Neural cell (in vitro differentiated cells): ENCODE measurements around the gene PLEKHF1. TPM values are rescaled to one million over a fixed set of nuclear protein-coding genes. Genes with fewer than 3 reads are reported as not detected.

Source experiments
- H2AFZ ChIP-seq: fragments of 200-600, 300-800 bp; sonication (generic), shearing (Covaris generic); 2 replicates; pipeline ENCODE4 v1.6.0; 2014; ENCODE audit warnings: low read depth, mild to moderate bottlenecking, antibody characterized with exemption, low read length, moderate library complexity
- H3F3A ChIP-seq: fragments of 200-600 bp; shearing (Covaris generic); 2 replicates; pipeline ENCODE4 v1.6.1; 2016; ENCODE audit warnings: mild to moderate bottlenecking, moderate library complexity, mixed read lengths, antibody characterized with exemption, low read length; ENCODE audit not compliant: insufficient read depth, poor library complexity, severe bottlenecking
- H3K27ac ChIP-seq: fragments of 200-600, 300-800 bp; sonication (generic), shearing (Covaris generic); 2 replicates; pipeline ENCODE4 v1.5.1; 2014; ENCODE audit warnings: mild to moderate bottlenecking, low read length, moderate library complexity
- H3K27me3 ChIP-seq: fragments of 300-800, 200-600 bp; sonication (generic), shearing (Covaris generic); 2 replicates; pipeline ENCODE4 v1.6.0; 2014; ENCODE audit warnings: mild to moderate bottlenecking, low read depth, low read length, moderate library complexity; ENCODE audit not compliant: insufficient read depth
- H3K36me3 ChIP-seq: fragments of 300-800, 200-600 bp; sonication (generic), shearing (Covaris generic); 2 replicates; pipeline ENCODE4 v1.5.1; 2014; ENCODE audit warnings: mild to moderate bottlenecking, antibody characterized with exemption, low read length, moderate library complexity; ENCODE audit not compliant: insufficient read depth
- H3K4me2 ChIP-seq: fragments of 300-800, 200-600 bp; sonication (generic), shearing (Covaris generic); 2 replicates; pipeline ENCODE4 v1.6.0; 2014; ENCODE audit warnings: mild to moderate bottlenecking, low read length
- H3K4me3 ChIP-seq: fragments of 300-800, 200-600 bp; sonication (generic), shearing (Covaris generic); 2 replicates; pipeline ENCODE4 v1.5.1; 2014; ENCODE audit warnings: mild to moderate bottlenecking, low read length, moderate library complexity
- H3K79me2 ChIP-seq: fragments of 200-600 bp; shearing (Covaris generic); replicated peaks from 2 replicates; pipeline ENCODE4 v1.6.0; 2014; ENCODE audit warnings: mild to moderate bottlenecking, low read length, moderate library complexity; ENCODE audit not compliant: insufficient read depth
- H3K9ac ChIP-seq: fragments of 300-800, 200-600 bp; sonication (generic), shearing (Covaris generic); 2 replicates; pipeline ENCODE4 v1.6.1; 2016; ENCODE audit warnings: mild to moderate bottlenecking, low read length, mixed read lengths
- H3K9me2 ChIP-seq: fragments of 200-600 bp; shearing (Covaris generic); 2 replicates; pipeline ENCODE4 v1.6.1; 2016; ENCODE audit warnings: mild to moderate bottlenecking, low read length, mixed read lengths; ENCODE audit not compliant: insufficient read depth
- H3K9me3 ChIP-seq: fragments of 200-600, 300-800 bp; sonication (generic), shearing (Covaris generic); 2 replicates; pipeline ENCODE4 v1.6.1; 2016; ENCODE audit warnings: mild to moderate bottlenecking, mixed run types, low read length, moderate library complexity, mixed read lengths
- H4K20me1 ChIP-seq: fragments of 200-600 bp; shearing (Covaris generic); 2 replicates; pipeline ENCODE4 v1.6.1; 2016; ENCODE audit warnings: mild to moderate bottlenecking, mixed run types; ENCODE audit not compliant: insufficient read depth
- EP300 ChIP-seq: fragments of 450-650 bp; conservative IDR thresholded peaks from 2 replicates; pipeline ENCODE4 v1.6.1; 2014; ENCODE audit warnings: antibody characterized with exemption, mild to moderate bottlenecking, moderate library complexity; ENCODE audit not compliant: poor library complexity, severe bottlenecking
- EZH2 ChIP-seq: fragments of 200-600, 300-800 bp; shearing (Covaris generic), sonication (generic); IDR thresholded peaks from 2 replicates; pipeline ENCODE4 v1.6.1; 2014; ENCODE audit warnings: antibody characterized with exemption, low read length, borderline replicate concordance, mild to moderate bottlenecking; ENCODE audit not compliant: insufficient read depth, poor library complexity, severe bottlenecking
- MXI1 ChIP-seq: fragments of 450-650 bp; conservative IDR thresholded peaks from 2 replicates; pipeline ENCODE4 v1.6.1; 2014; ENCODE audit warnings: antibody characterized with exemption, mild to moderate bottlenecking; ENCODE audit not compliant: poor library complexity, severe bottlenecking
- POLR2AphosphoS5 ChIP-seq: IDR thresholded peaks from 2 replicates; pipeline ENCODE4 v1.6.1; 2012
- RAD21 ChIP-seq: fragments of 450-650 bp; conservative IDR thresholded peaks from 2 replicates; pipeline ENCODE4 v1.6.1; 2014; ENCODE audit warnings: antibody characterized with exemption, mild to moderate bottlenecking, moderate library complexity
- SMC3 ChIP-seq: fragments of 450-650 bp; conservative IDR thresholded peaks from 2 replicates; pipeline ENCODE4 v1.6.1; 2014; ENCODE audit warnings: antibody characterized with exemption, mild to moderate bottlenecking, moderate library complexity; ENCODE audit not compliant: poor library complexity
- TAF1 ChIP-seq: IDR thresholded peaks from 2 replicates; pipeline ENCODE4 v1.6.1; 2012; ENCODE audit warnings: low read depth
- polyA plus RNA-seq: library from polyadenylated mRNA; depleted of rRNA; stranded (reverse); fragments of >200 nt; gene quantifications from 2 replicates; pipeline ENCODE4 v1.2.3, GENCODE V29; 2014
- TF ChIP-seq, protein P1 (sequence below): IDR thresholded peaks from 2 replicates; pipeline ENCODE4 v1.6.1; 2012; ENCODE audit warnings: borderline replicate concordance
- TF ChIP-seq, protein P2 (sequence below): fragments of 450-650 bp; IDR thresholded peaks from 2 replicates; pipeline ENCODE4 v1.5.1; 2014; ENCODE audit warnings: antibody characterized with exemption, mild to moderate bottlenecking, moderate library complexity; ENCODE audit not compliant: poor library complexity, severe bottlenecking

Gene PLEKHF1
- polyA plus RNA-seq, 1 donor from 2014 or later: not detected

DNA sequence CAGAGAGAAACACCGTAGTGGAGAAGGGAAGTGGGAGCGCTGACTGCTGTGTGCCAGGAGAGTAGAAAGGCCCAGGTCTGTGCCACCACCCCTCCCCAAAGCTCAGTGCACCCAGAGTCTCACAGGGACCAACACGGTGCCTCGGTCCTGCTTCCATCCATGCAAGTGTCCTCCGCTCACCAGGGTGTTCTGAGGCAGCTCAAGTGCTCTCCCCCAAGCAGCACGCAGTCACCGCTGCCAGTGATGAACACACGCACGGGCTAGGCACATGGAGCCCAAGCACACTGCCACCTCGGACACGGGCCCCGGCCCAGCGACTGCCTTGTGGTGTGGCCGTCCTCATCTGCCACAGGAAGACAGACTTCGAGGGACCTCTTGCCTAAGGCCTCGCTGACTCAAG lies 48.7 kb upstream of the PLEKHF1 start:
- H3K9me2 ChIP-seq: no peaks in the 10 kb centered on the region
- no peak overlapping the region for H2AFZ ChIP-seq
- H3K9me3 ChIP-seq: no peaks in the 10 kb centered on the region
- H3K79me2 ChIP-seq: no peaks in the 10 kb centered on the region
- peaks cover 5% of the 10 kb centered on the region for H3K36me3 ChIP-seq
- TF ChIP-seq SMC3 (no peak), EP300 (no peak), EZH2 (no peak)
- no peak overlapping the region for H3K27ac ChIP-seq
- H3K4me3 ChIP-seq: no peak overlapping the region
- no peak overlapping the region for H3K4me2 ChIP-seq
- no peaks in the 10 kb centered on the region for H4K20me1 ChIP-seq
- H3K27me3 ChIP-seq: no peaks in the 10 kb centered on the region
- H3K9ac ChIP-seq: no peak overlapping the region
- no peaks in the 10 kb centered on the region for H3F3A ChIP-seq

DNA sequence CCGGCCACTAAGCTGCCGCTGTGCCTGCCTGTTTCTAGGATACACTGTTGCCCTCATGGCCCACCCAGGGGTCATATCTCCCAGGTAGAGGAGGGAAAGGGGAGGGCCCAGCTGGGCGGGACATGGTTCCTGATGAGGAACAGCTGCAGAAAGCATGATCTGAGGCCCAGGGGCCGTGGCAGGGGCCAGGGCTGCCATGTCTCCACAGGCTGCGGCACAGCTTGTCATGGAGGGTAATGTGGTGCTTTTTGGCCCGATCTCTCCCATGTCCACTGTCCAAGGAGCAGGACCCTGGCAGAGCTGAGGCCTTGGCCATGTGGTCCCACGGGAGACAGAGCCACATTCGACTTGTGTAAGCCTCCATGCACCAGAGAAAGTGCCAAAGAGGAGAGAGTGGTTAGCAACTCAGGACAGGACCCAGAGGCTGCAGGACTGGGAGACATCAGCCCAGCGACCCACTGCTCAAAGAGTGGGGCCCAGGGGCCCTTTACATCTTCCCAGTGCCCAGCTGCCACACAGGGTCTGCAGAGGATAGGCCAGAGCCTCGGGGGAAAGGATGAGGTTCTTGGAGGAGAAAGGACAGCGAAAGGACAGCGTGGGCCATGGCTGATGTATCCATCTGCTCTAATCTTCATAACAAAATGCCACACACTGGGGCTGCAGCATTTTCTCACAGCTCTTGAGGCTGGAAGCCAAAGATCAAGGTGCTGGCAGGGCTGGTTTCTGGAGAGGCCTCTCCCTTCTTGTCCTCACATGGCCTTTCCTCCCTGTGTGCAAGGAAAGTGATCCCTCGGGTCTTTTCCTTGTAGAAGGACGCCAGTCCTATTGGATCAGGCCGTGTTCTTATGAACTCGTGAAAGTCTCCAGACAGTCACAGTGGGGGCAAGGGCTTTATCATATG lies 47.6 kb upstream of the PLEKHF1 start:
- Histone ChIP-seq H4K20me1 (no peaks in the 10 kb centered on the region), H2AFZ (no peak overlapping the region), H3K79me2 (no peaks in the 10 kb centered on the region), H3K27me3 (no peaks in the 10 kb centered on the region), H3K9ac (no peak overlapping the region), H3K4me2 (no peak overlapping the region), H3F3A (no peaks in the 10 kb centered on the region), H3K4me3 (no peak overlapping the region), H3K9me3 (no peaks in the 10 kb centered on the region), H3K27ac (no peak overlapping the region), H3K36me3 (peaks cover 5% of the 10 kb centered on the region), H3K9me2 (no peaks in the 10 kb centered on the region)
- TF ChIP-seq, protein P1, sequence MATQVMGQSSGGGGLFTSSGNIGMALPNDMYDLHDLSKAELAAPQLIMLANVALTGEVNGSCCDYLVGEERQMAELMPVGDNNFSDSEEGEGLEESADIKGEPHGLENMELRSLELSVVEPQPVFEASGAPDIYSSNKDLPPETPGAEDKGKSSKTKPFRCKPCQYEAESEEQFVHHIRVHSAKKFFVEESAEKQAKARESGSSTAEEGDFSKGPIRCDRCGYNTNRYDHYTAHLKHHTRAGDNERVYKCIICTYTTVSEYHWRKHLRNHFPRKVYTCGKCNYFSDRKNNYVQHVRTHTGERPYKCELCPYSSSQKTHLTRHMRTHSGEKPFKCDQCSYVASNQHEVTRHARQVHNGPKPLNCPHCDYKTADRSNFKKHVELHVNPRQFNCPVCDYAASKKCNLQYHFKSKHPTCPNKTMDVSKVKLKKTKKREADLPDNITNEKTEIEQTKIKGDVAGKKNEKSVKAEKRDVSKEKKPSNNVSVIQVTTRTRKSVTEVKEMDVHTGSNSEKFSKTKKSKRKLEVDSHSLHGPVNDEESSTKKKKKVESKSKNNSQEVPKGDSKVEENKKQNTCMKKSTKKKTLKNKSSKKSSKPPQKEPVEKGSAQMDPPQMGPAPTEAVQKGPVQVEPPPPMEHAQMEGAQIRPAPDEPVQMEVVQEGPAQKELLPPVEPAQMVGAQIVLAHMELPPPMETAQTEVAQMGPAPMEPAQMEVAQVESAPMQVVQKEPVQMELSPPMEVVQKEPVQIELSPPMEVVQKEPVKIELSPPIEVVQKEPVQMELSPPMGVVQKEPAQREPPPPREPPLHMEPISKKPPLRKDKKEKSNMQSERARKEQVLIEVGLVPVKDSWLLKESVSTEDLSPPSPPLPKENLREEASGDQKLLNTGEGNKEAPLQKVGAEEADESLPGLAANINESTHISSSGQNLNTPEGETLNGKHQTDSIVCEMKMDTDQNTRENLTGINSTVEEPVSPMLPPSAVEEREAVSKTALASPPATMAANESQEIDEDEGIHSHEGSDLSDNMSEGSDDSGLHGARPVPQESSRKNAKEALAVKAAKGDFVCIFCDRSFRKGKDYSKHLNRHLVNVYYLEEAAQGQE: no peak
- TF ChIP-seq EZH2 (no peak), MXI1 (no peak), EP300 (no peak), RAD21 (no peak), TAF1 (no peak), SMC3 (no peak), POLR2AphosphoS5 (no peak)
- TF ChIP-seq, protein P2, sequence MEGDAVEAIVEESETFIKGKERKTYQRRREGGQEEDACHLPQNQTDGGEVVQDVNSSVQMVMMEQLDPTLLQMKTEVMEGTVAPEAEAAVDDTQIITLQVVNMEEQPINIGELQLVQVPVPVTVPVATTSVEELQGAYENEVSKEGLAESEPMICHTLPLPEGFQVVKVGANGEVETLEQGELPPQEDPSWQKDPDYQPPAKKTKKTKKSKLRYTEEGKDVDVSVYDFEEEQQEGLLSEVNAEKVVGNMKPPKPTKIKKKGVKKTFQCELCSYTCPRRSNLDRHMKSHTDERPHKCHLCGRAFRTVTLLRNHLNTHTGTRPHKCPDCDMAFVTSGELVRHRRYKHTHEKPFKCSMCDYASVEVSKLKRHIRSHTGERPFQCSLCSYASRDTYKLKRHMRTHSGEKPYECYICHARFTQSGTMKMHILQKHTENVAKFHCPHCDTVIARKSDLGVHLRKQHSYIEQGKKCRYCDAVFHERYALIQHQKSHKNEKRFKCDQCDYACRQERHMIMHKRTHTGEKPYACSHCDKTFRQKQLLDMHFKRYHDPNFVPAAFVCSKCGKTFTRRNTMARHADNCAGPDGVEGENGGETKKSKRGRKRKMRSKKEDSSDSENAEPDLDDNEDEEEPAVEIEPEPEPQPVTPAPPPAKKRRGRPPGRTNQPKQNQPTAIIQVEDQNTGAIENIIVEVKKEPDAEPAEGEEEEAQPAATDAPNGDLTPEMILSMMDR: no peak
